PC-9 (cell line): ENCODE results near the gene ATG2B.

Source experiments
- EZH2 ChIP-seq: fragments of 200-600 bp; sonication (generic); IDR thresholded peaks from 2 replicates; pipeline ENCODE4 v1.8.0; 2017; ENCODE audit warnings: antibody characterized with exemption, low read depth
- TF ChIP-seq, protein P1 (sequence below): fragments of 200-600 bp; sonication (generic); conservative IDR thresholded peaks from 2 replicates; pipeline ENCODE4 v1.6.1; 2017; ENCODE audit warnings: mixed run types, antibody characterized with exemption, mild to moderate bottlenecking, moderate library complexity

DNA sequence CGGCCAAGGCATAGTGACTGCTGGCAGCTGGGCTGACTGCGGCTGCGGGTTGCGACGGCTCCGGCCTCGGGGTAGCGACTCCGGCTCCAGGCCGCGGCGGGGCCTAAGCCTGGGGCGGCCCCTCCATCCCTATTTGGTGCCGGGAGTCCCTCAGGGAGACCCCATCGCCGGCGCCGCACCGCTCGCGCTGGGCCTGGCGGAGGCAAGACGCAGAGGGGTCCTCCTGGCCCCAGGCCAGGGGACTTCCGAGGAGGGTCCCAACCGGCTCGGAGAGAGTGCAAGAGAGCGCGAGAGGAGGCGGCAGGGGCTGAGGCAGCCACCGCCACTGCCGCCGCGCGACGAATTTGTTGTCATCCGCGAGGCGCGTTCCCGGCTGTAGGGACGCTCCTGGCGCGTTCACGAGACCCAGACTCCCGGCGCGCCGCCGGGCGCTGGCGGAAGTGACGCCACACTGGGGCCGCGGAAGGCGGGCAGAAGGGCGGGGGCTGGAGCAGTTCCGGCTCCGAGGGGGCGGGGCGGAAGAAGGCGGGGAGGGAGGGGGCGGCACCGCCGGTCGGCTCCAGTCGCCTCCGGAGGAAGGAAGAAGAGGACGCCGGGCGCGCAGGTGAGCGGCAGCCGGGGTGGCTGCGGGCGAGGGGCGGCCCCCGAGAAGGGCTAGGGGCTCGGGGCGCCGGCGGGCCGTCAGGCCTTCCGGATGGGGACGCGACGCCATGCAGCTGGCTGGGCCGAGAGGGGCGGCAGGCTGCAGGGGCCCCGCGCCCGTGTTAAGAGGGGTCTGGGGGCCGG lies at the start of gene ATG2B, which contains the start of gene GSKIP:
- TF ChIP-seq, protein P1, sequence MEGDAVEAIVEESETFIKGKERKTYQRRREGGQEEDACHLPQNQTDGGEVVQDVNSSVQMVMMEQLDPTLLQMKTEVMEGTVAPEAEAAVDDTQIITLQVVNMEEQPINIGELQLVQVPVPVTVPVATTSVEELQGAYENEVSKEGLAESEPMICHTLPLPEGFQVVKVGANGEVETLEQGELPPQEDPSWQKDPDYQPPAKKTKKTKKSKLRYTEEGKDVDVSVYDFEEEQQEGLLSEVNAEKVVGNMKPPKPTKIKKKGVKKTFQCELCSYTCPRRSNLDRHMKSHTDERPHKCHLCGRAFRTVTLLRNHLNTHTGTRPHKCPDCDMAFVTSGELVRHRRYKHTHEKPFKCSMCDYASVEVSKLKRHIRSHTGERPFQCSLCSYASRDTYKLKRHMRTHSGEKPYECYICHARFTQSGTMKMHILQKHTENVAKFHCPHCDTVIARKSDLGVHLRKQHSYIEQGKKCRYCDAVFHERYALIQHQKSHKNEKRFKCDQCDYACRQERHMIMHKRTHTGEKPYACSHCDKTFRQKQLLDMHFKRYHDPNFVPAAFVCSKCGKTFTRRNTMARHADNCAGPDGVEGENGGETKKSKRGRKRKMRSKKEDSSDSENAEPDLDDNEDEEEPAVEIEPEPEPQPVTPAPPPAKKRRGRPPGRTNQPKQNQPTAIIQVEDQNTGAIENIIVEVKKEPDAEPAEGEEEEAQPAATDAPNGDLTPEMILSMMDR: no peak
- TF ChIP-seq EZH2: no peak
